Glutamatergic neuron (in vitro differentiated cells): ENCODE results near the gene MRPS27. TPM values are rescaled to one million over a fixed set of nuclear protein-coding genes. Genes with fewer than 3 reads are reported as not detected.

Experiments used
- DNase-seq: peaks from one replicate; pipeline ENCODE4 v3.0.0; 2022
- H3K27ac Mint-ChIP-seq: one replicate; pipeline ENCODE4 v1.8.0; 2020; ENCODE audit warnings: mild to moderate bottlenecking, mixed read lengths, inconsistent platforms; ENCODE audit not compliant: unreplicated experiment
- H3K27me3 Mint-ChIP-seq: one replicate; pipeline ENCODE4 v1.8.0; 2020; ENCODE audit warnings: mild to moderate bottlenecking, moderate library complexity, mixed read lengths, inconsistent platforms; ENCODE audit not compliant: unreplicated experiment
- H3K36me3 Mint-ChIP-seq: one replicate; pipeline ENCODE4 v1.8.0; 2020; ENCODE audit warnings: mild to moderate bottlenecking, mixed read lengths, inconsistent platforms; ENCODE audit not compliant: unreplicated experiment
- H3K4me1 Mint-ChIP-seq: one replicate; pipeline ENCODE4 v1.8.0; 2020; ENCODE audit warnings: mild to moderate bottlenecking, low read depth, mixed read lengths, inconsistent platforms; ENCODE audit not compliant: unreplicated experiment
- H3K4me3 Mint-ChIP-seq: one replicate; pipeline ENCODE4 v1.8.0; 2020; ENCODE audit warnings: mild to moderate bottlenecking, mixed read lengths, inconsistent platforms; ENCODE audit not compliant: unreplicated experiment
- H3K9me3 Mint-ChIP-seq: one replicate; pipeline ENCODE4 v1.8.0; 2020; ENCODE audit warnings: mild to moderate bottlenecking, moderate library complexity, mixed read lengths, inconsistent platforms; ENCODE audit not compliant: unreplicated experiment
- total RNA-seq: library from RNA; stranded (reverse); fragmentation: NEBNext Ultra II Directional; extraction: Animal tissue kit (Norgen Biotek cat#: 25700); gene quantifications from one replicate; pipeline ENCODE4 v1.2.1, GENCODE V29; 2021; ENCODE audit not compliant: unreplicated experiment
- TF ChIP-seq, protein P1 (sequence below): fragments of 200-600 bp; sonication (generic); IDR thresholded peaks from one replicate; pipeline ENCODE4 v1.5.0; 2021; ENCODE audit not compliant: partially characterized antibody, unreplicated experiment

Gene MRPS27
- total RNA-seq, 1 donor from 2014 or later = 30.1 TPM

DNA sequence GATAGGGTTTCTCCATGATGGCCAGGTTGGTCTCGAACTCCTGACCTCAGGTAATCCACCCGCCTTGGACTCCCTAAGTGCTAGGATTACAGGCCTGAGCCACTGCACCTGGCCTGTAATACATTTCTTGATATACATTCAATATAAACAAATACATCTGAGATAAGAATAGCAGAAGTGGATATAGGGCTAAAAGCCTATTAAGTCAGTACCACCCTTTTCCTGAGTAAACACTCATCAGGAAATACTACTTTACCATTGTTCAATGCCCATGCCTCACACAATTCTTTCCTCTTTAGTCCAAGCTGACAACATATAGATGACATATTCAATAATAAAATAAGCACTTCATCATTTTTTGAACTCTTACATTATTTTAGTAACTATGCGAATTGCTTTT lies 64.8 kb downstream of the MRPS27 start:
- Mint-ChIP-seq H3K4me3 (no peak overlapping the region), H3K9me3 (no peaks in the 10 kb centered on the region), H3K27ac (no peak overlapping the region), H3K36me3 (peaks cover 5% of the 10 kb centered on the region), H3K27me3 (no peaks in the 10 kb centered on the region), H3K4me1 (no peaks in the 10 kb centered on the region)
- TF ChIP-seq, protein P1, sequence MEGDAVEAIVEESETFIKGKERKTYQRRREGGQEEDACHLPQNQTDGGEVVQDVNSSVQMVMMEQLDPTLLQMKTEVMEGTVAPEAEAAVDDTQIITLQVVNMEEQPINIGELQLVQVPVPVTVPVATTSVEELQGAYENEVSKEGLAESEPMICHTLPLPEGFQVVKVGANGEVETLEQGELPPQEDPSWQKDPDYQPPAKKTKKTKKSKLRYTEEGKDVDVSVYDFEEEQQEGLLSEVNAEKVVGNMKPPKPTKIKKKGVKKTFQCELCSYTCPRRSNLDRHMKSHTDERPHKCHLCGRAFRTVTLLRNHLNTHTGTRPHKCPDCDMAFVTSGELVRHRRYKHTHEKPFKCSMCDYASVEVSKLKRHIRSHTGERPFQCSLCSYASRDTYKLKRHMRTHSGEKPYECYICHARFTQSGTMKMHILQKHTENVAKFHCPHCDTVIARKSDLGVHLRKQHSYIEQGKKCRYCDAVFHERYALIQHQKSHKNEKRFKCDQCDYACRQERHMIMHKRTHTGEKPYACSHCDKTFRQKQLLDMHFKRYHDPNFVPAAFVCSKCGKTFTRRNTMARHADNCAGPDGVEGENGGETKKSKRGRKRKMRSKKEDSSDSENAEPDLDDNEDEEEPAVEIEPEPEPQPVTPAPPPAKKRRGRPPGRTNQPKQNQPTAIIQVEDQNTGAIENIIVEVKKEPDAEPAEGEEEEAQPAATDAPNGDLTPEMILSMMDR = no peak
- no peak for DNase-seq

DNA sequence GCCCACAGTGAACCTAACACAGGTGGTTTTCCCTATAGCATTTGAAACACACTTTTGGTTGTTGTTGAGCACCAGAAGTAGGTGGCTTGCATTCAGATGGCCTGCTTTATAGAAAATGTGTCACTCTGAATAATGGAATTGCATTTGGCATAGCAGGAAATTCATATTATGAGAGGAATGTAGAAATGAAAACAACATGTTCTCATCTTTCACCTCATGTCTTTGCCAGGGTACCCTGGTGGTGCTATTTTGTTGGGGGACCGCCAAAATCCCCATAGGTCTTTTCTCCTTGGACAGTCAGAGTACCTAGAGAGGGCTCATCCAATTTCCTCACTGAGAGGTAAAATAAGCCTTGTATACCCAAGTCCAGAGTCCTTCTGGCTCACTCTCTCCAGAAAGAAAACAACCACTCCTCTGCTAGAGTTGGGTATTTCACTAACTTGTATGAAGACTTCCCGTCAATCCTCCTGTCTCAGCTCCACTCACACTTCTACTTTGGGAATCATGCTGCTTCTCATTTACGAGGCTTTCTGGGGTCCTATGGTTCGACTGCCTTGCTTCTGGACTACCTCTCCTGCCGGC lies 67.4 kb downstream of the MRPS27 start:
- DNase-seq = no peak
- Mint-ChIP-seq H3K9me3 (no peaks in the 10 kb centered on the region), H3K27me3 (no peaks in the 10 kb centered on the region), H3K27ac (no peak overlapping the region), H3K4me1 (peaks cover 3% of the 10 kb centered on the region), H3K4me3 (no peak overlapping the region), H3K36me3 (no peaks in the 10 kb centered on the region)
- TF ChIP-seq, protein P1 = no peak

DNA sequence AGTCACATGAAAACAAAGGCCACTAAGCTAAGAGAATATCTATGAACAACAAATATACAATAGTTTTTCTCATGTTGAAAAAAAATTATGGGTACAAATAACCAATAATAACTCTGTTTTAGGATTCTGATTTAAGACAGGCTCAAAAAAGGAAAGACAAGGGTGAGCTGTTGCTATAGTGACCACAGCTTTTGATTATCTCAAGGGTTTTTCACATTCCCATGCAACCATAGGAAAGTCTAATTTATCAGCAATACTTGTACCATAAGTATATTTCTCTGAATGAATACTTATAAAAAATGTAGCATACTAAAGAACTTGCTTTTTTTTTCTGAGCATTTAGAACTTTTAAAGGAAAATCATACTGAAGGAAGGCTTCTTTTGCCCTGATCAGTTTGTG lies 68.0 kb downstream of the MRPS27 start:
- TF ChIP-seq, protein P1 = no peak
- no peaks in the 10 kb centered on the region for H3K9me3 Mint-ChIP-seq
- H3K27me3 Mint-ChIP-seq = no peaks in the 10 kb centered on the region
- H3K27ac Mint-ChIP-seq = no peak overlapping the region
- H3K36me3 Mint-ChIP-seq = no peaks in the 10 kb centered on the region
- no peak for DNase-seq
- H3K4me1 Mint-ChIP-seq = peaks cover 5% of the 10 kb centered on the region
- H3K4me3 Mint-ChIP-seq = no peak overlapping the region

DNA sequence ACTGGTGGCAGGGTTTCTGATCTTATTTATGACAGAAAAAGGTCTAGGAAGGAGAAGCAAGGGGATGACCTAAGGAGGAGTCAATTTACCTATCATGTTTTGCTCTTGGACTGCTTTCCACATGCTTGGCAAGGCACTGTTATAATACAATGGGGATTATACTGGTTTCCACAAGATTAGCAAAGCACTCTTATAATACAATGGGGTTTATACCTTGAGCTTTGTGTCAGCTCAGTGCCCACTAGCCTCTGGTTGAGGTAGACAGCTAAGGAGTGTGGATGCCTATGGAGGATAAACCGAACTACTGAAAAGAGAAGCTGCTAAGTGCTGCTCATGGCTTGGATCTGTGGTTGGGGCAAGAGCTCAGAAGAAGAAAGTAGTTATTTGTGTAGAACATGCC lies 68.7 kb downstream of the MRPS27 start:
- Mint-ChIP-seq H3K9me3 (no peaks in the 10 kb centered on the region), H3K36me3 (no peaks in the 10 kb centered on the region), H3K27me3 (no peaks in the 10 kb centered on the region), H3K27ac (no peak overlapping the region), H3K4me1 (peaks cover 10% of the 10 kb centered on the region), H3K4me3 (no peak overlapping the region)
- no peak for DNase-seq
- TF ChIP-seq, protein P1 = no peak

DNA sequence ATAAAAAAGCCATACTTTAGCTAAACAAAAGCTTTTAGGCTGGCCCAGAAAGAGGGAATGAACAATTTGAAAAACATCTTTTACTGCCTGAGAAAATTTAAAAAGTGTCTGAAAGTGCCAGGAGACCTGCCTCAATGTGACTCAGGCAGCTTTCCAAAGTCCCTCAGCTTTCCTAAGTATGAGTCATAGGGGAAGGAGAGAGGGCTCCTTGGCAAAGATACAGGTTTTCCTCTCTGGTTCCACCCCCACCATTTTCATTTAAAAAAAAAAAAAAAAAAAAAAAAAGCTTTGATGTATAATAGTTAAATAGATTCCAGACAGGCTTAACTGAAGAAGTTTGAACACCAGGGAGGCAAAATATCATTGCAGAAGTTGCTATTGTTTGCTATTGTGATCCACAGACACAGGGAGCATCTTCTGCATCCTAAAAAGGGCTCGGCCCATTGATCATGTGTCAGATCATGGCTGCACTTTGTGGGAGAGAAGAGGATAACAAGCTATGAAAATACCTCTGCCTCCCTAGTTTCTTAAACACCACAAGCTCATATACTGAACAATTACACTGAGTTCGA lies 71.5 kb downstream of the MRPS27 start:
- peaks cover 23% of the 10 kb centered on the region for H3K4me1 Mint-ChIP-seq
- no peak overlapping the region for H3K4me3 Mint-ChIP-seq
- H3K27ac Mint-ChIP-seq = no peak overlapping the region
- no peaks in the 10 kb centered on the region for H3K36me3 Mint-ChIP-seq
- no peaks in the 10 kb centered on the region for H3K27me3 Mint-ChIP-seq
- H3K9me3 Mint-ChIP-seq = no peaks in the 10 kb centered on the region
- TF ChIP-seq, protein P1 = no peak
- DNase-seq = no peak
